Mammary epithelial cell (primary cell): ENCODE data around the gene RANBP9.

Experiments used
- CTCF ChIP-seq, 2 donors: IDR thresholded peaks in 1 of 2; conservative IDR thresholded peaks in 1 of 2; 2 replicates each; pipeline ENCODE4 v1.5.1; 2011 to 2012; ENCODE audit warnings: inconsistent platforms in 2 of 2, low read length in 2 of 2, mild to moderate bottlenecking in 2 of 2, control low read depth in 1 of 2, low read depth in 1 of 2; ENCODE audit not compliant: insufficient read depth in 1 of 2; ENCODE audit errors: extremely low read depth in 1 of 2
- EZH2 ChIP-seq: IDR thresholded peaks from 2 replicates; pipeline ENCODE4 v1.6.1; 2012; ENCODE audit warnings: low read length, inconsistent platforms, borderline replicate concordance

GRCh38 chr6:13617066-13617465, 94.6 kb downstream of the RANBP9 start:
- no peak for TF ChIP-seq CTCF (conservative IDR thresholded peaks at IDR 0.05 in 1 of 2, IDR thresholded peaks at IDR 0.05 in 1 of 2; ENCODE audit: extremely low read depth in 1 of 2, insufficient read depth in 1 of 2, low read depth in 1 of 2, low read length in 2 of 2)
- TF ChIP-seq EZH2: no peak
